ENCODE measurements around the gene TARBP2.

Gene TARBP2

DNA sequence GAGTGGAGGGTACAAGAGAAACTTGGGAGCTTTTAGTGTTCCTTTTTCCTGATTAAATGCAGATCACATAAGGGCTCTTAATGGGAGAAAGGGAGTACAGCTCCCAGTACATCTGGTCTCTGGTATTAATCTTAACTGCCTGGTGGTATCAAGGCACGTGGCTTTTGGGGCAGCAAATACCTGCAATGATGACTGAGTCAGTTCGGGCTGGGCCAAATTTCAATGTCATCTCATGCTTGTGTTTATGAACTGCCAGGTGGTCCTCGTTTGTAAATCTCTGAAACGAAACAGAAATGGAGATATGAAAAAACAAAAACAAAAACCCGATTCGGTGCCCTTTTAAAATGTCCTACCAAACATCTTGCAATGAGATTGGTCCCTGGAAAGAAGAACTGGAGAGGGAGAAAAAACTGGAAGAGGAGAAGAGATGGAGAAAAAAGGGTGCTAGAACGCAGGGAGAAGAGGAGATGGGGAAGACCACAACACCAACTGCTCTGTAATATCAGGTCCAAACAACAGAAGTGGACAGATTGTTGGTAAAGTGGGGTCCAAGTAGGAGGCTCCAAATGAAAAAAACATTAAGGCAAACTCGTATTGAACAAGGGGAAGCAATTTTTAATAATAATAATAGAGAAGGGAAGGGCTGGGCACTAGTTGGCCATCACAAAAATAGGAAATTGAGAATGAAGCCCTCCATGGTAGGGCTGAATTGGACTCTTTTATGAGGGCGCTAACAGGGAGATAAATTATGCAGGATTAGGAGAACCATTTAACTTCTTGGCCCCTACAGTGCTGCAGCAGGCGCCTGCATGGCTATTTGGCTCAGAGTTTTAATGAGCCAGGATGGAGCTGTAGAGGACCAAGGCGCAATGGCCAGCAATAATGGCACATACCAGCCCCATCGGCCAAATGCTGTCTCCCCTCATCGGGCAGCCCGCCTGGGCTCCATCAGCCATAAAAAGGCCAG, 51.6 kb downstream of the TARBP2 start:
- Histone ChIP-seq H3K27ac (ENCODE audit: low read length) (no peak overlapping the region), H3K36me3 (ENCODE audit: insufficient read depth, low read depth, low read length) (no peaks in the 10 kb centered on the region; the same call in 1 of the 2 replicates), H3K27me3 (ENCODE audit: insufficient read depth, low read length) (no peaks in the 10 kb centered on the region), H3K9me3 (ENCODE audit: insufficient read depth, low read depth, low read length) (no peaks in the 10 kb centered on the region), H3K9ac (ENCODE audit: low read depth, low read length) (no peak overlapping the region), H3K4me1 (ENCODE audit: insufficient read depth, low read length) (no peaks in the 10 kb centered on the region), H3K4me3 (ENCODE audit: low read length) (no peak overlapping the region)
